ENCODE data around the gene FGF2.
"Not testable (repeated sequence)": the region's sequence is repeated elsewhere in the genome, so short reads cannot be mapped to it uniquely, and the experiment has no call there.

FGF2 gene

GRCh38 chr4:122849789-122850188, 23.2 kb downstream of the FGF2 start:
- DNase-seq, result not testable (repeated sequence)

GRCh38 chr4:122851568-122851967, 24.9 kb downstream of the FGF2 start:
- no peak for DNase-seq

GRCh38 chr4:122854447-122855352, 28.1 kb downstream of the FGF2 start:
- no peak for DNase-seq

GRCh38 chr4:122855353-122855890, 28.8 kb downstream of the FGF2 start:
- DNase-seq, result no peak

GRCh38 chr4:122857160-122857559, 30.5 kb downstream of the FGF2 start:
- no peak for DNase-seq

GRCh38 chr4:122858705-122859104, 32.1 kb downstream of the FGF2 start:
- DNase-seq, result no peak

- DNase-seq, result no peak
These were observed 34.7 kb downstream of the FGF2 start for GRCh38 chr4:122861172-122861943.

GRCh38 chr4:122863639-122864038, 37.0 kb downstream of the FGF2 start:
- no peak for DNase-seq

GRCh38 chr4:122865425-122865824, 38.8 kb downstream of the FGF2 start:
- no peak for DNase-seq

- DNase-seq, result not testable (repeated sequence)
These were observed 41.6 kb downstream of the FGF2 start for GRCh38 chr4:122868235-122868634.

- DNase-seq, result no peak
These were observed 46.5 kb downstream of the FGF2 start for GRCh38 chr4:122873146-122873545.

- no peak for DNase-seq
These were observed 47.4 kb downstream of the FGF2 start for GRCh38 chr4:122873821-122874593.

- no peak for DNase-seq
These were observed 49.3 kb downstream of the FGF2 start for GRCh38 chr4:122875949-122876348.

GRCh38 chr4:122876456-122876855, 49.8 kb downstream of the FGF2 start:
- DNase-seq, result no peak

GRCh38 chr4:122879001-122879400, 52.4 kb downstream of the FGF2 start:
- DNase-seq, result no peak

- DNase-seq, result no peak
These were observed 56.5 kb downstream of the FGF2 start for GRCh38 chr4:122882857-122883735.

GRCh38 chr4:122884499-122884898, 57.9 kb downstream of the FGF2 start:
- no peak for DNase-seq

- DNase-seq, result no peak
These were observed 63.1 kb downstream of the FGF2 start for GRCh38 chr4:122889726-122890125.

- no peak for DNase-seq
These were observed 63.6 kb downstream of the FGF2 start for GRCh38 chr4:122890147-122890795.

- DNase-seq, result no peak
These were observed 68.2 kb downstream of the FGF2 start for GRCh38 chr4:122894827-122895226.

GRCh38 chr4:122895336-122895995, 68.8 kb downstream of the FGF2 start:
- no peak for DNase-seq
